ENCODE results near the gene ETFA.
A peak's percentile ranks its signal among the peaks of the same experiment; 100 is the strongest.

ETFA gene

DNA sequence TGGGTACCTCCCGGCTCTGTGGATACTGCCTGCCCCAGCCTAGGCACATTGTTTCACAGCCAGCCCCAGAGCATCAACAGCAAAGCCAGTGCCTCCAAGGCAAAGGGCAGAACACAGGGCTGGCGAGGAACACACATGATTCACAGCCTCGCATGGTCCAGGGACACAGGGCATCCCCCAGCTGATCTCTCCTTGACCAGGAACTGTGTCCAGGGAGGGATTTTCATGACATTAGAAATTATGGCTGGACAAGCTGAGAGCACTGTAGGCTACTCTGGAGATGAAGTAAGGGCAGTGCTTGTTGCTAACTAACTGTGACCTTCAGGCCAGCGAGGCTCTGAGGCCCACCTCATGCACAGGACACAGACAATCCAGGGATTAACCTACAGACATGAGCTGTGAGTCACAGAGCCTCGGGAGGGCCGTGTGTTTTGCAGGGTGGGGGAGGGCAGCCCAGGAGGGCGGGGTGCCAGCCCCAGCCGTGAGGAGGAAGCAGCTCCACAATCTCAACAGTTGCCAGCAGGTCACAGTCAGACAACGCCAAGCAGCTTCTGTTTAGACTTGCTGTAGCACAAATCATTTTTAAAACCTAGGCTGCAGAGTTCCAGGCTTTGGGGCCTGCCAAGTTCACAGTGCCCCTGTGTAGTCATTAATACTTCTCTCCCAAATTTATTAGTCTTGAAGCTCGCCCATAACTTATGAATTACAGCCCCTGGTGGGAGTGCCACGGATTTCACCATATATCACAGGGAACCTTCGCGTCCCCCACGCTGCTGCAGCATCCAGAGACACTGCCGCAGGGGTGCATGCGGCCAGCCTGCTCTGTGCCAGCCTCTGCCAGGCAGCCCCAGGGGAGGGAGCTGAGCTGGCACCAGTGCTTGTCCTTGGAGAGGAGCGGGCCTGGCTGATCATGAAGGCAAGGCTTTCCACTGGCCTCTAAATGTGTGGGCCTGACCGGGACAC is 114.7 kb downstream of the ETFA start:
- peak; percentile 29 to 73 (median 65) for DNase-seq
- no peaks in the 10 kb centered on the region for H3K9me3 ChIP-seq (ENCODE audit: control extremely low read depth in 1 of 5, control insufficient read depth in 4 of 5, insufficient read depth in 2 of 5, low read depth in 1 of 5, low read length in 4 of 5)
- CTCF ChIA-PET: interaction anchor here (0.9 to 1.3 kb wide), 3 partner anchors 11 to 670 kb away, joined by 3 read pairs; no protein-coding TSS in a partner anchor
- no peak overlapping the region for H3K27ac ChIP-seq (ENCODE audit: insufficient read depth in 1 of 2, low read depth in 1 of 2, low read length in 2 of 2, poor library complexity in 1 of 2, severe bottlenecking in 2 of 2)
- H3K36me3 ChIP-seq (ENCODE audit: control insufficient read depth in 4 of 4, insufficient read depth in 4 of 4, low read length in 3 of 4): no peaks in the 10 kb centered on the region
- WGBS (ENCODE audit: insufficient coverage): 63% methylated on average over 18 of the region's 18 CpGs
- H3K4me1 ChIP-seq (ENCODE audit: control extremely low read depth in 1 of 4, control insufficient read depth in 4 of 4, insufficient read depth in 4 of 4, low read length in 3 of 4): peaks cover 0 to 12% (median 9%) of the 10 kb centered on the region in 4 experiments
- POLR2A ChIA-PET: no interaction called here
- peaks cover 0 to 22% (median 6%) of the 10 kb centered on the region in 5 experiments for H3K27me3 ChIP-seq (replicated peaks in 2 of 5; ENCODE audit: control insufficient read depth in 4 of 5, insufficient read depth in 5 of 5, low read length in 4 of 5)
- H3K4me3 ChIP-seq (ENCODE audit: control insufficient read depth in 1 of 7, extremely low read depth in 1 of 7, insufficient read depth in 4 of 7, low read depth in 2 of 7, low read length in 6 of 7): no peak overlapping the region

- Histone ChIP-seq H3K27me3 (replicated peaks in 2 of 5; ENCODE audit: control insufficient read depth in 4 of 5, insufficient read depth in 5 of 5, low read length in 4 of 5) (peaks cover 0 to 28% (median 9%) of the 10 kb centered on the region in 5 experiments), H3K27ac (ENCODE audit: insufficient read depth in 1 of 2, low read depth in 1 of 2, low read length in 2 of 2, poor library complexity in 1 of 2, severe bottlenecking in 2 of 2) (no peak overlapping the region), H3K4me3 (ENCODE audit: control insufficient read depth in 1 of 7, extremely low read depth in 1 of 7, insufficient read depth in 4 of 7, low read depth in 2 of 7, low read length in 6 of 7) (no peak overlapping the region), H3K4me1 (ENCODE audit: control extremely low read depth in 1 of 4, control insufficient read depth in 4 of 4, insufficient read depth in 4 of 4, low read length in 3 of 4) (peaks cover 0 to 20% (median 12%) of the 10 kb centered on the region in 4 experiments), H3K9me3 (ENCODE audit: control extremely low read depth in 1 of 5, control insufficient read depth in 4 of 5, insufficient read depth in 2 of 5, low read depth in 1 of 5, low read length in 4 of 5) (no peaks in the 10 kb centered on the region), H3K36me3 (ENCODE audit: control insufficient read depth in 4 of 4, insufficient read depth in 4 of 4, low read length in 3 of 4) (no peaks in the 10 kb centered on the region)
- ChIA-PET CTCF (interaction anchor here (0.9 kb wide), 1 partner anchor 11 kb away, joined by 3 read pairs; no protein-coding TSS in a partner anchor), POLR2A (no interaction called here)
- 100% methylated on average over 7 of the region's 7 CpGs for WGBS (ENCODE audit: insufficient coverage)
- DNase-seq: no peak
Observed at GRCh38 chr15:76195506-76196268, 115.6 kb downstream of the ETFA start.

GRCh38 chr15:76193934-76194333 is 117.3 kb downstream of the ETFA start:
- Histone ChIP-seq H3K9me3 (ENCODE audit: control extremely low read depth in 1 of 5, control insufficient read depth in 4 of 5, insufficient read depth in 2 of 5, low read depth in 1 of 5, low read length in 4 of 5) (no peaks in the 10 kb centered on the region), H3K27me3 (replicated peaks in 2 of 5; ENCODE audit: control insufficient read depth in 4 of 5, insufficient read depth in 5 of 5, low read length in 4 of 5) (peaks cover 4 to 46% (median 13%) of the 10 kb centered on the region in 5 experiments), H3K4me1 (ENCODE audit: control extremely low read depth in 1 of 4, control insufficient read depth in 4 of 4, insufficient read depth in 4 of 4, low read length in 3 of 4) (peaks cover 0 to 24% (median 16%) of the 10 kb centered on the region in 4 experiments), H3K36me3 (ENCODE audit: control insufficient read depth in 4 of 4, insufficient read depth in 4 of 4, low read length in 3 of 4) (no peaks in the 10 kb centered on the region), H3K27ac (ENCODE audit: insufficient read depth in 1 of 2, low read depth in 1 of 2, low read length in 2 of 2, poor library complexity in 1 of 2, severe bottlenecking in 2 of 2) (no peak overlapping the region), H3K4me3 (ENCODE audit: control insufficient read depth in 1 of 7, extremely low read depth in 1 of 7, insufficient read depth in 4 of 7, low read depth in 2 of 7, low read length in 6 of 7) (no peak overlapping the region)
- DNase-seq: no peak
- ChIA-PET CTCF (interaction anchor here (1.0 to 1.4 kb wide), 2 partner anchors 16 to 136 kb away, joined by 3 read pairs; no protein-coding TSS in a partner anchor), POLR2A (no interaction called here)
- WGBS (ENCODE audit: insufficient coverage): 87% methylated on average over 7 of the region's 8 CpGs

GRCh38 chr15:76192715-76193114 is 118.6 kb downstream of the ETFA start:
- Histone ChIP-seq H3K4me3 (ENCODE audit: control insufficient read depth in 1 of 7, extremely low read depth in 1 of 7, insufficient read depth in 4 of 7, low read depth in 2 of 7, low read length in 6 of 7) (no peak overlapping the region), H3K36me3 (ENCODE audit: control insufficient read depth in 4 of 4, insufficient read depth in 4 of 4, low read length in 3 of 4) (no peaks in the 10 kb centered on the region), H3K9me3 (ENCODE audit: control extremely low read depth in 1 of 5, control insufficient read depth in 4 of 5, insufficient read depth in 2 of 5, low read depth in 1 of 5, low read length in 4 of 5) (no peaks in the 10 kb centered on the region), H3K4me1 (ENCODE audit: control extremely low read depth in 1 of 4, control insufficient read depth in 4 of 4, insufficient read depth in 4 of 4, low read length in 3 of 4) (peaks cover 0 to 24% (median 15%) of the 10 kb centered on the region in 4 experiments), H3K27ac (ENCODE audit: insufficient read depth in 1 of 2, low read depth in 1 of 2, low read length in 2 of 2, poor library complexity in 1 of 2, severe bottlenecking in 2 of 2) (no peak overlapping the region), H3K27me3 (replicated peaks in 2 of 5; ENCODE audit: control insufficient read depth in 4 of 5, insufficient read depth in 5 of 5, low read length in 4 of 5) (peaks cover 4 to 54% (median 13%) of the 10 kb centered on the region in 5 experiments)
- ChIA-PET POLR2A (no interaction called here), CTCF (interaction anchor here (1.0 to 1.4 kb wide), 2 partner anchors 17 to 137 kb away, joined by 3 read pairs; no protein-coding TSS in a partner anchor)
- DNase-seq: no peak
- WGBS (ENCODE audit: insufficient coverage): 95% methylated on average over 6 of the region's 8 CpGs

DNA sequence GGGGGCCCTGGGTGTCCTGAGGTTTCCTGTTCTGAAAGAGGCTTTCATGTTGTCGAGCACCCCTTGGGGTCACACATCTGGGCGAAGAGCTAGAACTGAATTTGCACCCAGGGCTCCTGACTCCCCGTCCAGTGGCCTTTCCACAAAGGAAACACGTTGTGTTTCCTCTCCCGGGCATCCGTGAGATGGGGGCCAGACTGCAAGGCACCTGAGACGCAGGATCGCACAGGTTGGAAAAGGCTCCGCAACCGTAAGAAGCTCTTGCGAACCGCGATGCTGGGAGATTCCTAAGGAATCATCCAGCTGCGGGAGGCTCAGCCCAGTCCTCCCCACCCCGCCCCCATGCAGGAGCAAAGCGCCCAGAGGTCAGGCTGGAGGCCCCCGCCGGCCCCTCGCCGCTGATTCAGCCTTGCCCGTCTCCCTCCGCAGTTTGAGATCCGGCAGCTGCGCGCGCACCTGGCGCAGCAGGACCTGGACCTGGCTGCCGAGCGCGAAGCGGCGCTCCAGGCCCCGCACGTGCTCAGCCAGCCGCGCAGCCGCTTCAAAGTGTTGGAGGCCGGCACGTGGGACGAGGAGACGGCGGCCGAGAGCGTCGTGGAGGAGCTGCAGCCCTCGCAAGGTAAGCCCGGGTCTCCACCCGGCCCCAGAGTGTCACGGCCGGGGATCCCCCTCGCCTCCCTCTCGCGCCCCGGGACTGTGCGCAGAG is 119.6 kb downstream of the ETFA start:
- POLR2A ChIA-PET: no interaction called here
- 52% methylated on average over 47 of the region's 55 CpGs for WGBS (ENCODE audit: insufficient coverage)

DNA sequence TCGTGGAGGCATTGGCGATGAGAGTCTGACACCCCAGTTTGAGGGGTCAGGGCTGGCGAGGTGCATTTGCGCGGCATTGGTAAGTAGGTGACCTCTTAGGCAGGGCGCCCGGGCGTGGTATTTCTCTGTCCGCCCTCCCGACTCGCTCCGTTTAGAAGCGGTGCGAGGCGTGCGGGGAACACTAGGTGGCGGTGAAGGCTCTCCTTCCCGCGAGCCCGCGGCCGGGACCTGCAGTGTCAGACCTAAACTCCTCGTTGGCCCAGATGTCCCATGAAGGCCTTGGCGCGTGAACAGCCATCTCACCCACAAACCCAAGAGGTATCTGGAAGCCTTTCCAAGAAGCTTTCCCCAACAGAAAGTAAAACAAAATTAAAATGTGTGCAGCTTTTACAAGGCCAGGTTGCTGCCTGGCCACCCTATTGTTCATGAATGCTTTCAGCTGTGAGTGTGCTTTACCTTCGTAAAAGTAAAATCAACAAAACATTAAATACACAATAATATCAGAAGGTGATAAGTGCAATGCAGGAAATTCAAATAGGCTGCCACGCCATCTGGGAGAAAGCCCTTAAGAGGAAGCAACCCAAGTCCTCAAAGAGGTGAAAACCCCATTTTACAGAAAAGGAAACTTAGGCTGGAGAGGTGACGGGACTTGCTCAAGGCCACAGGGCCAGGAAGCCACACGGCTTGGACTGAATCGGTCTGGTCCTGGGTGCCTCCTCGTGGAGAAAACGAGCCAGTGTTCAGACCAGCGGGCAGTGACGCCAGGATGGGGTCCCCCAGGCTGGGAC is 120.3 kb downstream of the ETFA start:
- peak overlapping the region in 4 of 7 experiments; percentile 9 to 50 (median 18) for H3K4me3 ChIP-seq (ENCODE audit: control insufficient read depth in 1 of 7, extremely low read depth in 1 of 7, insufficient read depth in 4 of 7, low read depth in 2 of 7, low read length in 6 of 7)
- H3K27me3 ChIP-seq (replicated peaks in 2 of 5; ENCODE audit: control insufficient read depth in 4 of 5, insufficient read depth in 5 of 5, low read length in 4 of 5): peaks cover 4 to 59% (median 13%) of the 10 kb centered on the region in 5 experiments
- POLR2A ChIA-PET: interaction anchor here (1.0 kb wide), 1 partner anchor 139 kb away, joined by 3 read pairs; no protein-coding TSS in a partner anchor
- no peak overlapping the region for H3K27ac ChIP-seq (ENCODE audit: insufficient read depth in 1 of 2, low read depth in 1 of 2, low read length in 2 of 2, poor library complexity in 1 of 2, severe bottlenecking in 2 of 2)
- no peaks in the 10 kb centered on the region for H3K36me3 ChIP-seq (ENCODE audit: control insufficient read depth in 4 of 4, insufficient read depth in 4 of 4, low read length in 3 of 4)
- DNase-seq: peak; percentile 57 to 74 (median 73)
- CTCF ChIA-PET: interaction anchor here (0.9 to 2.4 kb wide), 8 partner anchors 9 to 676 kb away, joined by 3 to 8 read pairs (median 3); no protein-coding TSS in a partner anchor
- 9% methylated on average over 32 of the region's 34 CpGs for WGBS (ENCODE audit: insufficient coverage)
- peaks cover 0 to 15% (median 8%) of the 10 kb centered on the region in 4 experiments for H3K4me1 ChIP-seq (ENCODE audit: control extremely low read depth in 1 of 4, control insufficient read depth in 4 of 4, insufficient read depth in 4 of 4, low read length in 3 of 4)
- H3K9me3 ChIP-seq (ENCODE audit: control extremely low read depth in 1 of 5, control insufficient read depth in 4 of 5, insufficient read depth in 2 of 5, low read depth in 1 of 5, low read length in 4 of 5): no peaks in the 10 kb centered on the region

More for the DNA sequence above, 119.6 kb downstream of the ETFA start:
- Histone ChIP-seq H3K4me3 (ENCODE audit: control insufficient read depth in 1 of 7, extremely low read depth in 1 of 7, insufficient read depth in 4 of 7, low read depth in 2 of 7, low read length in 6 of 7) (peak overlapping the region in 1 of 7 experiments; percentile 4), H3K4me1 (ENCODE audit: control extremely low read depth in 1 of 4, control insufficient read depth in 4 of 4, insufficient read depth in 4 of 4, low read length in 3 of 4) (peaks cover 0 to 18% (median 11%) of the 10 kb centered on the region in 4 experiments), H3K36me3 (ENCODE audit: control insufficient read depth in 4 of 4, insufficient read depth in 4 of 4, low read length in 3 of 4) (no peaks in the 10 kb centered on the region), H3K27ac (ENCODE audit: insufficient read depth in 1 of 2, low read depth in 1 of 2, low read length in 2 of 2, poor library complexity in 1 of 2, severe bottlenecking in 2 of 2) (no peak overlapping the region), H3K9me3 (ENCODE audit: control extremely low read depth in 1 of 5, control insufficient read depth in 4 of 5, insufficient read depth in 2 of 5, low read depth in 1 of 5, low read length in 4 of 5) (no peaks in the 10 kb centered on the region), H3K27me3 (replicated peaks in 2 of 5; ENCODE audit: control insufficient read depth in 4 of 5, insufficient read depth in 5 of 5, low read length in 4 of 5) (peaks cover 4 to 59% (median 13%) of the 10 kb centered on the region in 5 experiments)
- DNase-seq: peak in 2 of 3 donors; percentile 40 to 49
- CTCF ChIA-PET: interaction anchor here (1.2 to 2.4 kb wide), 5 partner anchors 8 to 669 kb away, joined by 3 to 8 read pairs (median 5); no protein-coding TSS in a partner anchor

Measured in common myeloid progenitor, CD34-positive (primary cell).